ENCODE measurements around the gene ING2.

GRCh38 chr4:183458005-183458404 lies 46.9 kb upstream of the ING2 start:
- TF ChIP-seq EZH2 (IDR thresholded peaks at IDR 0.05; ENCODE audit: borderline replicate concordance, insufficient read depth, low read depth, low read length, poor library complexity, severe bottlenecking) (no peak), CTCF (IDR thresholded peaks at IDR 0.05) (no peak)

Measured in B cell (primary cell).